GM08714 (cell line): ENCODE data around the gene SIX6.

Source experiments
- H3K4me3 ChIP-seq: fragments of 200-500 bp; sonication (Bioruptor generic); 2 replicates; pipeline ENCODE4 v1.5.1; 2014; ENCODE audit warnings: mild to moderate bottlenecking, low read length, inconsistent platforms
- ZNF274 ChIP-seq: IDR thresholded peaks from 2 replicates; pipeline ENCODE4 v1.6.1; 2012; ENCODE audit warnings: mild to moderate bottlenecking, low read depth, low read length

SIX6 gene

GRCh38 chr14:60508363-60508706, 611 bp upstream of the SIX6 start:
- no peak for TF ChIP-seq ZNF274
- H3K4me3 ChIP-seq, result no peak overlapping the region

- no peak for TF ChIP-seq ZNF274
- no peak overlapping the region for H3K4me3 ChIP-seq
These were observed 700 bp downstream of the SIX6 start for GRCh38 chr14:60509438-60510253.

GRCh38 chr14:60510254-60510950, 1.5 kb downstream of the SIX6 start:
- TF ChIP-seq ZNF274, result no peak
- H3K4me3 ChIP-seq, result no peak overlapping the region

GRCh38 chr14:60510951-60511599, 2.1 kb downstream of the SIX6 start:
- TF ChIP-seq ZNF274, result no peak
- no peak overlapping the region for H3K4me3 ChIP-seq

- no peak for TF ChIP-seq ZNF274
- H3K4me3 ChIP-seq, result no peak overlapping the region
These were observed 3.2 kb downstream of the SIX6 start for GRCh38 chr14:60512126-60512525.

GRCh38 chr14:60512973-60513571, 4.1 kb downstream of the SIX6 start:
- no peak overlapping the region for H3K4me3 ChIP-seq
- no peak for TF ChIP-seq ZNF274

- TF ChIP-seq ZNF274, result no peak
- peak overlapping the region; percentile 51 for H3K4me3 ChIP-seq
These were observed 5.4 kb downstream of the SIX6 start for GRCh38 chr14:60514378-60514740.

GRCh38 chr14:60514741-60515491, 6.0 kb downstream of the SIX6 start:
- no peak for TF ChIP-seq ZNF274
- peak overlapping the region; percentile 51 for H3K4me3 ChIP-seq

- TF ChIP-seq ZNF274, result no peak
- H3K4me3 ChIP-seq, result no peak overlapping the region; the same call in 1 of the 2 replicates
These were observed 6.8 kb downstream of the SIX6 start for GRCh38 chr14:60515511-60516289.

- TF ChIP-seq ZNF274, result no peak
- no peak overlapping the region for H3K4me3 ChIP-seq
These were observed 23.5 kb downstream of the SIX6 start for GRCh38 chr14:60532442-60532841.

- H3K4me3 ChIP-seq, result no peak overlapping the region
- TF ChIP-seq ZNF274, result no peak
These were observed 28.7 kb downstream of the SIX6 start for GRCh38 chr14:60537663-60538062.

- no peak for TF ChIP-seq ZNF274
- H3K4me3 ChIP-seq, result no peak overlapping the region
These were observed 35.7 kb downstream of the SIX6 start for GRCh38 chr14:60544659-60545058.

- H3K4me3 ChIP-seq, result no peak overlapping the region
- no peak for TF ChIP-seq ZNF274
These were observed 44.9 kb downstream of the SIX6 start for GRCh38 chr14:60553808-60554207.
